GM12873 (cell line): ENCODE results near the gene SLC5A2.

Experiments
- CTCF ChIP-seq: IDR thresholded peaks from 2 replicates; pipeline ENCODE4 v1.5.1; 2012; ENCODE audit warnings: low read depth, mild to moderate bottlenecking, moderate library complexity, low read length, control low read depth; ENCODE audit not compliant: insufficient read depth; ENCODE audit errors: missing control alignments

The SLC5A2 gene

GRCh38 chr16:31532120-31532519, 49.2 kb downstream of the SLC5A2 start:
- TF ChIP-seq CTCF, result no peak

GRCh38 chr16:31532896-31533295, 50.0 kb downstream of the SLC5A2 start:
- TF ChIP-seq CTCF, result no peak

- TF ChIP-seq CTCF, result no peak
These were observed 52.8 kb downstream of the SLC5A2 start for GRCh38 chr16:31535737-31536136.

- no peak for TF ChIP-seq CTCF
These were observed 54.0 kb downstream of the SLC5A2 start for GRCh38 chr16:31536804-31537361.

GRCh38 chr16:31537362-31538242, 54.7 kb downstream of the SLC5A2 start:
- TF ChIP-seq CTCF, result no peak
